GM12878 (cell line): Measurements from ENCODE around the gene BBS4. TPM values are rescaled to one million over a fixed set of nuclear protein-coding genes. Genes with fewer than 3 reads are reported as not detected.

Experiments
- BMI1 ChIP-seq: fragments of 450-650 bp; IDR thresholded peaks from 2 replicates; pipeline ENCODE4 v1.6.1; 2016; ENCODE audit warnings: mild to moderate bottlenecking, moderate library complexity, borderline replicate concordance
- CHD1 ChIP-seq: IDR thresholded peaks from 2 replicates; pipeline ENCODE4 v1.6.1; 2012; ENCODE audit warnings: low read depth, low read length, improper control_type of control experiment
- CHD2 ChIP-seq: IDR thresholded peaks from 2 replicates; pipeline ENCODE4 v1.6.1; 2011; ENCODE audit warnings: low read depth, low read length, improper control_type of control experiment, borderline replicate concordance
- CREB1 ChIP-seq: IDR thresholded peaks from 2 replicates; pipeline ENCODE4 v1.6.1; 2012; ENCODE audit warnings: low read depth, mild to moderate bottlenecking, inconsistent platforms
- GATAD2B ChIP-seq: fragments of 450-650 bp; conservative IDR thresholded peaks from 2 replicates; pipeline ENCODE4 v1.6.1; 2017; ENCODE audit warnings: low read depth, mild to moderate bottlenecking, moderate library complexity
- HDAC6 ChIP-seq: fragments of 200-600 bp; sonication (generic); IDR thresholded peaks from one replicate; pipeline ENCODE4 v1.8.0; 2017; ENCODE audit warnings: antibody characterized with exemption; ENCODE audit not compliant: unreplicated experiment
- HDGF ChIP-seq: fragments of 450-650 bp; IDR thresholded peaks from 2 replicates; pipeline ENCODE4 v1.6.1; 2016; ENCODE audit warnings: antibody characterized with exemption
- IRF4 ChIP-seq: IDR thresholded peaks from 2 replicates; pipeline ENCODE4 v1.6.1; 2011; ENCODE audit warnings: low read depth, low read length
- LARP7 ChIP-seq: fragments of 450-650 bp; IDR thresholded peaks from 2 replicates; pipeline ENCODE4 v1.6.1; 2017; ENCODE audit warnings: mild to moderate bottlenecking
- MAX ChIP-seq: IDR thresholded peaks from 2 replicates; pipeline ENCODE4 v1.6.1; 2012; ENCODE audit warnings: low read depth, low read length, improper control_type of control experiment
- NR2C1 ChIP-seq: fragments of 450-650 bp; IDR thresholded peaks from 2 replicates; pipeline ENCODE4 v1.6.1; 2017; ENCODE audit warnings: antibody characterized with exemption, mild to moderate bottlenecking, moderate library complexity
- POLR2A ChIP-seq: IDR thresholded peaks from 2 replicates; pipeline ENCODE4 v1.6.1; 2011; ENCODE audit warnings: low read depth, mild to moderate bottlenecking, low read length
- SIN3A ChIP-seq: IDR thresholded peaks from 2 replicates; pipeline ENCODE4 v1.6.1; 2012; ENCODE audit warnings: low read depth, low read length, improper control_type of control experiment
- SMAD1 ChIP-seq: fragments of 450-650 bp; IDR thresholded peaks from 2 replicates; pipeline ENCODE4 v1.6.1; 2018; ENCODE audit warnings: mild to moderate bottlenecking, low read depth; ENCODE audit not compliant: partially characterized antibody
- SMARCA5 ChIP-seq: fragments of 450-650 bp; IDR thresholded peaks from 2 replicates; pipeline ENCODE4 v1.6.1; 2017; ENCODE audit warnings: mild to moderate bottlenecking
- SP1 ChIP-seq: IDR thresholded peaks from one replicate; pipeline ENCODE4 v1.6.1; 2011; ENCODE audit warnings: low read depth, low read length
- SREBF2 ChIP-seq: IDR thresholded peaks from 2 replicates; pipeline ENCODE4 v1.6.1; 2012; ENCODE audit warnings: mild to moderate bottlenecking, low read length
- TAF1 ChIP-seq: IDR thresholded peaks from 2 replicates; pipeline ENCODE4 v1.6.1; 2011; ENCODE audit warnings: mild to moderate bottlenecking, low read depth, low read length, borderline replicate concordance
- TCF12 ChIP-seq: IDR thresholded peaks from 2 replicates; pipeline ENCODE4 v1.6.1; 2011; ENCODE audit warnings: low read depth, mild to moderate bottlenecking, low read length
- WRNIP1 ChIP-seq: IDR thresholded peaks from 2 replicates; pipeline ENCODE4 v1.6.1; 2011; ENCODE audit warnings: low read depth, low read length, improper control_type of control experiment, borderline replicate concordance
- YBX1 ChIP-seq: fragments of 450-650 bp; IDR thresholded peaks from 2 replicates; pipeline ENCODE4 v1.6.1; 2016; ENCODE audit warnings: antibody characterized with exemption
- ZNF207 ChIP-seq: fragments of 450-650 bp; IDR thresholded peaks from 2 replicates; pipeline ENCODE4 v1.6.1; 2014; ENCODE audit warnings: antibody characterized with exemption, mild to moderate bottlenecking, borderline replicate concordance
- ZNF274 ChIP-seq: IDR thresholded peaks from one replicate; pipeline ENCODE4 v1.8.0; 2011; ENCODE audit not compliant: insufficient read length, insufficient read depth
- ZNF592 ChIP-seq: fragments of 450-650 bp; IDR thresholded peaks from 2 replicates; pipeline ENCODE4 v1.6.1; 2017; ENCODE audit warnings: mild to moderate bottlenecking, moderate library complexity
- polyA plus RNA-seq, 11 experiments: library from polyadenylated mRNA; depleted of rRNA in 4 of 11; unstranded in 6 of 11; stranded (reverse) in 5 of 11; fragments of >200 nt; fragmentation: Nextera tagmentation in 4 of 11; fragmentation: Illumina TruSeq in 1 of 11; extraction: Ambion mirVana in 4 of 11; extraction: Trizol in 1 of 11; gene quantifications; 1 replicate in 1 of 11; 2 replicates in 10 of 11; pipeline versions ENCODE4 v1.2.1 to v1.2.3, GENCODE V29; 2011 to 2016; ENCODE audit warnings: inconsistent platforms in 2 of 11, missing spikeins in 2 of 11, low read depth in 1 of 11
- total RNA-seq, 4 experiments: library from RNA; depleted of rRNA in 3 of 4; stranded (reverse); fragments of >200 nt in 3 of 4; fragmentation: Illumina TruSeq in 1 of 4; extraction: Trizol in 1 of 4; gene quantifications; 2 replicates each; pipeline versions ENCODE4 v1.2.1 to v1.2.3, GENCODE V29; 2013 to 2021
- TF ChIP-seq, protein P1 (sequence below): fragments of 450-650 bp; conservative IDR thresholded peaks from 2 replicates; pipeline ENCODE4 v1.6.1; 2017; ENCODE audit warnings: mild to moderate bottlenecking, moderate library complexity
- TF ChIP-seq, protein P2 (sequence below): fragments of 450-650 bp; IDR thresholded peaks from 2 replicates; pipeline ENCODE4 v1.6.1; 2016; ENCODE audit warnings: mild to moderate bottlenecking

The BBS4 gene
- total and polyA plus RNA-seq, 10 of the 15 experiments (the other 5 are each of a cell fraction or from before 2014, with no cell fraction given) = 7.2 to 22.1 (median 9.9) TPM

DNA sequence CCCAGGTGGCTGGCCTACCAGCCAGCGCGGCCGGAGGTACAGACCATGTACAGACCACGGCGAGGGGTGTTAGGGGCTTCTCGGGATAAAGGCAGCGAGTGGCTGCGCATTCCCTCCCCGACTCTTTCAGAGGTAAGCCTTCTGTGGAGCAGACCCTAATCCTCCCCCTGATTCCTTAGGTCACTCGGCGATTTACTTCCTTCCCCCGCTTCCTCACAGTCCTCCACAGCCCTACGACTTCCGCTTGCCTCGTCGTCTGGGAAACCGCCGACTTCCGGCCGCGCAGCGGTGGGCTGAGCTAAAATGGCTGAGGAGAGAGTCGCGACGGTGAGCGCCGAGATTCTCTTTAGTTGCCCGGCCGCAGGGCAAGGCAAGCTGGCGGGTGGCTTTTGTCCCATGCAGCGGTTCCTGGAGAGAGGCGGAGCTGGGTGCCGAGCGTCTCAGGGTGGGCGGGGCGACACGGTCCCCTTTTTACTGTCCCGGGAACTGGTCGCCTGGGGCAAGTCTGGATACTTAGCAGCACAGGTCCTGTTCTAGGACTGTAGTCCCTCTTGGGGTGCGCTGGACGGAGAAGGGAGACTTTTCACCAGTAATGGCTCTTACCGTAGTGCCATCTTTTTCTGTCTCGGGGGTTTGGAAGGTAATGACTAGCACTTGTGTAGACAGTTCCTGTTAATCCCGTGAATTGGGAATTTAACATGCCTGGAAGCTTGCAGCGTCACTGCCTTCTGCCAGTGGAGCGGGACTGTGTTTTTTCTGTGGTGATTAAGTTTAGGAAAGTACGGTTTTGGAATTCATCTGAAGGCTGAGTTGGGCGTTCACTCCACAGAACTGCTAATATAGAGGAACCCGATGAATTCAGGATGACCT is at the start of gene BBS4, which contains the start of gene HIGD2B (continued):
- TF ChIP-seq MAX (no peak), WRNIP1 (no peak), SIN3A (peak; percentile 87; the same call in 1 of the 2 replicates), HDGF (no peak), HDAC6 (no peak), ZNF274 (no peak), SP1 (no peak), SMARCA5 (no peak; the same call in 1 of the 2 replicates), LARP7 (no peak), GATAD2B (peak; percentile 57; the same call in 1 of the 2 replicates), POLR2A (peak; percentile 88), SREBF2 (no peak), CREB1 (peak; percentile 65), TAF1 (peak; percentile 85; the same call in 1 of the 2 replicates), YBX1 (no peak), CHD2 (peak; percentile 40; the same call in 1 of the 2 replicates), CHD1 (0 out of 2 replicates have a peak, but pooled peaks have one; percentile 71), ZNF592 (no peak), ZNF207 (peak; percentile 29; the same call in 1 of the 2 replicates), TCF12 (no peak), IRF4 (0 out of 2 replicates have a peak, but pooled peaks have one; percentile 13), SMAD1 (no peak), BMI1 (peak; percentile 90), NR2C1 (peak; percentile 78)
- TF ChIP-seq, protein P1, sequence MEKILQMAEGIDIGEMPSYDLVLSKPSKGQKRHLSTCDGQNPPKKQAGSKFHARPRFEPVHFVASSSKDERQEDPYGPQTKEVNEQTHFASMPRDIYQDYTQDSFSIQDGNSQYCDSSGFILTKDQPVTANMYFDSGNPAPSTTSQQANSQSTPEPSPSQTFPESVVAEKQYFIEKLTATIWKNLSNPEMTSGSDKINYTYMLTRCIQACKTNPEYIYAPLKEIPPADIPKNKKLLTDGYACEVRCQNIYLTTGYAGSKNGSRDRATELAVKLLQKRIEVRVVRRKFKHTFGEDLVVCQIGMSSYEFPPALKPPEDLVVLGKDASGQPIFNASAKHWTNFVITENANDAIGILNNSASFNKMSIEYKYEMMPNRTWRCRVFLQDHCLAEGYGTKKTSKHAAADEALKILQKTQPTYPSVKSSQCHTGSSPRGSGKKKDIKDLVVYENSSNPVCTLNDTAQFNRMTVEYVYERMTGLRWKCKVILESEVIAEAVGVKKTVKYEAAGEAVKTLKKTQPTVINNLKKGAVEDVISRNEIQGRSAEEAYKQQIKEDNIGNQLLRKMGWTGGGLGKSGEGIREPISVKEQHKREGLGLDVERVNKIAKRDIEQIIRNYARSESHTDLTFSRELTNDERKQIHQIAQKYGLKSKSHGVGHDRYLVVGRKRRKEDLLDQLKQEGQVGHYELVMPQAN = peak; percentile 85
- TF ChIP-seq, protein P2, sequence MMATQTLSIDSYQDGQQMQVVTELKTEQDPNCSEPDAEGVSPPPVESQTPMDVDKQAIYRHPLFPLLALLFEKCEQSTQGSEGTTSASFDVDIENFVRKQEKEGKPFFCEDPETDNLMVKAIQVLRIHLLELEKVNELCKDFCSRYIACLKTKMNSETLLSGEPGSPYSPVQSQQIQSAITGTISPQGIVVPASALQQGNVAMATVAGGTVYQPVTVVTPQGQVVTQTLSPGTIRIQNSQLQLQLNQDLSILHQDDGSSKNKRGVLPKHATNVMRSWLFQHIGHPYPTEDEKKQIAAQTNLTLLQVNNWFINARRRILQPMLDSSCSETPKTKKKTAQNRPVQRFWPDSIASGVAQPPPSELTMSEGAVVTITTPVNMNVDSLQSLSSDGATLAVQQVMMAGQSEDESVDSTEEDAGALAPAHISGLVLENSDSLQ = no peak
